GM23338 (cell line): ENCODE results near the gene ATF7.

Experiments used
- EZH2 ChIP-seq: fragments of 200-600 bp; sonication (generic); IDR thresholded peaks from one replicate; pipeline ENCODE4 v1.8.0; 2017; ENCODE audit warnings: antibody characterized with exemption, mild to moderate bottlenecking, low read depth; ENCODE audit not compliant: unreplicated experiment
- JUNB ChIP-seq: IDR thresholded peaks from one replicate; pipeline ENCODE4 v1.6.1; 2016; ENCODE audit warnings: antibody characterized with exemption; ENCODE audit not compliant: unreplicated experiment
- POLR2AphosphoS5 ChIP-seq: IDR thresholded peaks from 2 replicates; pipeline ENCODE4 v1.6.1; 2016; ENCODE audit warnings: antibody characterized with exemption, low read depth
- TF ChIP-seq, protein P1 (sequence below), 2 experiments: fragments of 200-600 bp in 1 of 2; sonication (generic) in 1 of 2; conservative IDR thresholded peaks; 2 replicates each; pipeline versions ENCODE4 v1.5.1 to v1.6.1; 2016 to 2017; ENCODE audit warnings: antibody characterized with exemption in 2 of 2, low read depth in 2 of 2, mild to moderate bottlenecking in 2 of 2, moderate library complexity in 1 of 2
- TF ChIP-seq, protein P2 (sequence below): IDR thresholded peaks from one replicate; pipeline ENCODE4 v1.6.1; 2018; ENCODE audit warnings: antibody characterized with exemption; ENCODE audit not compliant: unreplicated experiment

DNA sequence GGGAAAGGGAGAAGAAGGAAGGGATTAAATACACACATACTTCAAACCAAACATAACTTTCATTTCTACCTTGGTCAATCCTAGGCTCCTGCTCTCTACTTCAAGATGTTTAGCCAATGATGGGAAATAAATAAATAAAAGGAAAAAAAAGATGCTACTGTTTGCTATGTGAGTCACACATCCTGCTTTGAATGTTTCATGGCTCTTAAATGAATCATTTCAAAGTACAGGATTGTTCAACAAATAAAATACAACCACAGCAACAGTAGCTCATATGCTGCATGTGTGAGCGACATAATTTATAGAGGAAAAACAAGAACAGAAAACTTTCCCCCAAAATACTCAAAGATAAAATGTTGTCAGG is 64.6 kb downstream of the ATF7 start:
- TF ChIP-seq, protein P1, sequence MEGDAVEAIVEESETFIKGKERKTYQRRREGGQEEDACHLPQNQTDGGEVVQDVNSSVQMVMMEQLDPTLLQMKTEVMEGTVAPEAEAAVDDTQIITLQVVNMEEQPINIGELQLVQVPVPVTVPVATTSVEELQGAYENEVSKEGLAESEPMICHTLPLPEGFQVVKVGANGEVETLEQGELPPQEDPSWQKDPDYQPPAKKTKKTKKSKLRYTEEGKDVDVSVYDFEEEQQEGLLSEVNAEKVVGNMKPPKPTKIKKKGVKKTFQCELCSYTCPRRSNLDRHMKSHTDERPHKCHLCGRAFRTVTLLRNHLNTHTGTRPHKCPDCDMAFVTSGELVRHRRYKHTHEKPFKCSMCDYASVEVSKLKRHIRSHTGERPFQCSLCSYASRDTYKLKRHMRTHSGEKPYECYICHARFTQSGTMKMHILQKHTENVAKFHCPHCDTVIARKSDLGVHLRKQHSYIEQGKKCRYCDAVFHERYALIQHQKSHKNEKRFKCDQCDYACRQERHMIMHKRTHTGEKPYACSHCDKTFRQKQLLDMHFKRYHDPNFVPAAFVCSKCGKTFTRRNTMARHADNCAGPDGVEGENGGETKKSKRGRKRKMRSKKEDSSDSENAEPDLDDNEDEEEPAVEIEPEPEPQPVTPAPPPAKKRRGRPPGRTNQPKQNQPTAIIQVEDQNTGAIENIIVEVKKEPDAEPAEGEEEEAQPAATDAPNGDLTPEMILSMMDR (conservative IDR thresholded peaks at IDR 0.05; ENCODE audit: low read depth in 2 of 2): no peak
- TF ChIP-seq POLR2AphosphoS5: no peak
- TF ChIP-seq EZH2: no peak
- TF ChIP-seq JUNB: no peak
- TF ChIP-seq, protein P2, sequence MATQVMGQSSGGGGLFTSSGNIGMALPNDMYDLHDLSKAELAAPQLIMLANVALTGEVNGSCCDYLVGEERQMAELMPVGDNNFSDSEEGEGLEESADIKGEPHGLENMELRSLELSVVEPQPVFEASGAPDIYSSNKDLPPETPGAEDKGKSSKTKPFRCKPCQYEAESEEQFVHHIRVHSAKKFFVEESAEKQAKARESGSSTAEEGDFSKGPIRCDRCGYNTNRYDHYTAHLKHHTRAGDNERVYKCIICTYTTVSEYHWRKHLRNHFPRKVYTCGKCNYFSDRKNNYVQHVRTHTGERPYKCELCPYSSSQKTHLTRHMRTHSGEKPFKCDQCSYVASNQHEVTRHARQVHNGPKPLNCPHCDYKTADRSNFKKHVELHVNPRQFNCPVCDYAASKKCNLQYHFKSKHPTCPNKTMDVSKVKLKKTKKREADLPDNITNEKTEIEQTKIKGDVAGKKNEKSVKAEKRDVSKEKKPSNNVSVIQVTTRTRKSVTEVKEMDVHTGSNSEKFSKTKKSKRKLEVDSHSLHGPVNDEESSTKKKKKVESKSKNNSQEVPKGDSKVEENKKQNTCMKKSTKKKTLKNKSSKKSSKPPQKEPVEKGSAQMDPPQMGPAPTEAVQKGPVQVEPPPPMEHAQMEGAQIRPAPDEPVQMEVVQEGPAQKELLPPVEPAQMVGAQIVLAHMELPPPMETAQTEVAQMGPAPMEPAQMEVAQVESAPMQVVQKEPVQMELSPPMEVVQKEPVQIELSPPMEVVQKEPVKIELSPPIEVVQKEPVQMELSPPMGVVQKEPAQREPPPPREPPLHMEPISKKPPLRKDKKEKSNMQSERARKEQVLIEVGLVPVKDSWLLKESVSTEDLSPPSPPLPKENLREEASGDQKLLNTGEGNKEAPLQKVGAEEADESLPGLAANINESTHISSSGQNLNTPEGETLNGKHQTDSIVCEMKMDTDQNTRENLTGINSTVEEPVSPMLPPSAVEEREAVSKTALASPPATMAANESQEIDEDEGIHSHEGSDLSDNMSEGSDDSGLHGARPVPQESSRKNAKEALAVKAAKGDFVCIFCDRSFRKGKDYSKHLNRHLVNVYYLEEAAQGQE: no peak
